Activated CD8-positive, alpha-beta memory T cell treated with anti-CD3 and anti-CD28 coated beads, Interleukin-2, amount 50 U/mL, for 4 hours (primary cell): ENCODE results near the gene RRP1B.
"Not testable (repeated sequence)": the region's sequence is repeated elsewhere in the genome, so short reads cannot be mapped to it uniquely, and the experiment has no call there.

Source experiments
- DNase-seq: peaks from one replicate; pipeline ENCODE4 v3.0.0-alpha.2; 2020

The RRP1B gene

GRCh38 chr21:43643193-43643592, 16.2 kb upstream of the RRP1B start:
- no peak for DNase-seq

- DNase-seq = no peak
Measured at GRCh38 chr21:43644071-43644470, 15.3 kb upstream of the RRP1B start.

DNA sequence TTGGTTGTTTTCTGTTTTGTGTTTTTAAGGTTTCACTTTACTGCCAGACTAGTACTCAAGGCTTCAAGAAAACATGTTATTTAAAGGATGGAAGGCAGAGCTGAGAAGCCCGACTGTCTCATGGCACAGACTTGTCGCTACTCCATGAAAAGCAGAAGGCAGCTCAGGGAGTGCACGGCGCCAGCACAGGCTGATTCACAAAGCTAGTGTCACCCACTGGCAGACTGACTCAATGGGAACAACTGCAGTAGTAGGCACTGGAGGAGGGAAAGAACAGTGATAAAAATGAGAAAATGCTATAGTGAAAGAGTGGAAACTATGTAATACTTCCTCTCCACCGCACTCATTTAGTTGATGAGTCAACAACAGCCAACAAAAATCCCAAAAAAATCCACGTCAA, 14.8 kb upstream of the RRP1B start:
- no peak for DNase-seq

DNA sequence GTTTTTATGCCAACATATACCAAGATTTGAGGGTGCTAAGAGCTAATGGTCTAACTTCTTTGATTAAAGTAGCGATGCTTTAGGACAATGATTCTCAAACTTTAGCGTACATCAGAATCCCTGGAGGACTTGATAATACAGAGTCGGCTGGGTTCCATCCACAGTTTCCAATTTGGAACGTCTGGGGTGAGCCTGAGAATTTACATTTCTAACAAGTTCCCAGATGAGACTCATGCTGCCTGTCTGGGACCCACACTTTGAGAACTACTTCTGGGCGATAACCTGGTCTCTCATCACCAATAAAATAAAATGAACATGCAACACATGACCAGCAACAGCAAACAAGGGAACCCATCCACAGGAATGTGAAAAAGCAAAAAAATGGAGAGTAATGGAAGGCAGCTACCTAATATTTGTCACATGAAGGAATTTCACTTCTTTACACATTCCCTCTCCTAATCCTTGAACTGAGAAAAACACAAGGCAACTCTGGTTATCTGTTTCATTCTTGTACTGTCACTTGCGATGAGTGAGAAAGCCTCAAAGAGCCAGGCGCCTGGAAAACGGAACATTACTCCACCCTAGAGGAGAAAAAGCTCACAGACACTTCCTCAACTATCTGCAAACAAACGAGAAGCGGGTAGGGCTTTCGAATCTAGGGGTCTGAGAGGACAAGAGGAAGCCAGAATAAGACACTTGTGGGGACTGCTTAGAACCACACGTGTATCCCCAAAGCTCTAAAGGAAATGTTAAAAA, 14.0 kb upstream of the RRP1B start:
- no peak for DNase-seq

DNA sequence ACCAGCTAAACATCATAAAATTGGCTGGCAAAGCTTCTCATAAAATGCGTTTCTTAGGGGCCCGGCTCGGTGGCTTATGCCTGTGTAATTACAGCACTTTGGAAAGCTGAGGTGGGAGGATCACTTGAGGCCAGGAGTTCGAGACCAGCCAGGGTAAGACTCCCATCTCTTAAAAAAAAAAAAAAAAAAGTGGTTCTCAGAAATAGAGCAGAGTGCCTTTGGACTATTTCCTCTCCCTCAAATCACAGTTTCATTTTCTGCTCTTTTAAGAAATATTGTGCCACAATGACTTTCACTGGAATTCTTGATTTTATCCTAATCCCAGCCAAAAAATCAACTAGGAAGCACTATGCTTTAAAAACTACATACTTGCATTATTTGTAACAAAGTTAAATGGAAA, 13.4 kb upstream of the RRP1B start:
- DNase-seq = no peak

GRCh38 chr21:43646550-43647260, 12.7 kb upstream of the RRP1B start:
- peak; percentile 87 for DNase-seq

DNA sequence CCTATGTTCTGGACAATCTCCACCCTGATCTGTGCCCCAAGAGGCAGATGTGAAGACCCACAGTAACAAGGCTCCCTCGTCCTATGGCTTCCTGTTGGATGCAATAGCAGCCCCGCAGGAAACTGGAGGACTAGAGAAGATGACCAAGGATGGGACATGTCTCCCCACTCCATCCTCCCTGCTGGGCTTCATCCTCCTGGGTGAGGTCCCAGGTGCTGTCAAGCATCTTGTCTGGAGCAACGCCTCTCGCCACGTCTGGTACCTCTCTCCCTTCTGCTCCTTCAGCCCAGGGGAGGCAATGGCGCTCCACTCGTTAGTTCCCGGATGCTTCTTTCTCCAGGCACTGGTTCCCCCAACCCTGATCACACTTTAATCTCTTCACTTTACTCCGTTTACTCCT, 11.2 kb upstream of the RRP1B start:
- DNase-seq = no peak

GRCh38 chr21:43651926-43652325, 7.4 kb upstream of the RRP1B start:
- DNase-seq = not testable (repeated sequence)

DNA sequence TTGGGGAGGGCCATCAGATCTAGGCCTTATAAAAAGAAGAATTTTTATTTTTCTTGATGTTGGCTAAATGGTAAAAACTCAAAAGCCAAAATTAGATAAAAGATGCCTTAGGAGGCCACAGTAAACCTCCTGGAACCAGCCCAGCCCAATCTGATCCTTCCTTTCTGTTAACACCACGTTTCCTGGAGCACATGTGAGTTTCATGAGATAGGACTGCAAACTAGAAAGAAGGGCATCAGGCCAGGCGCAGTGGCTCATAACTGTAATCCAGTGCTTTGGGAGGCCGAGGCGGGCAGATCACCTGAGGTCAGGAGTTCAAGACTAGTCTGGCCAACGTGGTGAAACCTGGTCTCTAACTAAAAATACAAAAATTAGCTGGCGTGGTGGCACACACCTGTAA, 6.7 kb upstream of the RRP1B start:
- DNase-seq = no peak

GRCh38 chr21:43653626-43654025, 5.7 kb upstream of the RRP1B start:
- no peak for DNase-seq

- no peak for DNase-seq
Measured at GRCh38 chr21:43654806-43655489, 4.4 kb upstream of the RRP1B start.

DNA sequence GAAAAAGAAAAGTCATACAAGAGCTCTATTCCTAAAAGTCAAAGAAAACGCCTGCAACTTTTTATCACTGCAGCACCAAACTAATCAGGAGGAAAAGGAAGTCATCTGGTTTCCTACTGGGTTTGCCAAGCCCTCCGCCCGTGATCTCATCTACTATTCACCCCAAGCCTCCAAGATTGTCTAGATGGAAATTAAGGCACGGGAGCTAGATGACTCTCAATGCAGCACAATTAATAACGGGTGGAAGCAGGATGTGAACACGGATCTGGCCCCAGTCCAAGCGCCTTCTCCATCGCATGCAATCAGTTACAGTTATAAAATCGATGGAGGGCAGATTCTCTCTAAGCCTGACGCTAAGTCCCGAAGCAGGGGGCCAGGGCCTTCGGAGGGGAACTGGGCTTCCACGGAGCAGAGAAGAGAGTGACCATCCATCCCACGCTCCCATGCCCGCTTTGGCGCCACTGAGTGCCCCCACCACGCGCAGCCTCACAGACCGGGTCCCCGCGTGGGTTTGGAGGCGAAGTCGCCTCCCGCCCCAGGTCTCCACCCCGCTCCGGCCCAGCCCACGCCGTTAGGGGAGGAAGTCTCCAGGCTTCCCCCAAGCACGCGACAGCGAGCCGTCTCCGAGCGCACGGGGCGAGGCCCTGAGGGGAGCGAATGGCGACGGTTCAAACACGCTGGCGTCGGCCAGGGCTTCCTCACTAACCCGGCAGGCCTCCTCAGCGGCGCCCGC, 1.8 kb upstream of the RRP1B start:
- DNase-seq = no peak

DNA sequence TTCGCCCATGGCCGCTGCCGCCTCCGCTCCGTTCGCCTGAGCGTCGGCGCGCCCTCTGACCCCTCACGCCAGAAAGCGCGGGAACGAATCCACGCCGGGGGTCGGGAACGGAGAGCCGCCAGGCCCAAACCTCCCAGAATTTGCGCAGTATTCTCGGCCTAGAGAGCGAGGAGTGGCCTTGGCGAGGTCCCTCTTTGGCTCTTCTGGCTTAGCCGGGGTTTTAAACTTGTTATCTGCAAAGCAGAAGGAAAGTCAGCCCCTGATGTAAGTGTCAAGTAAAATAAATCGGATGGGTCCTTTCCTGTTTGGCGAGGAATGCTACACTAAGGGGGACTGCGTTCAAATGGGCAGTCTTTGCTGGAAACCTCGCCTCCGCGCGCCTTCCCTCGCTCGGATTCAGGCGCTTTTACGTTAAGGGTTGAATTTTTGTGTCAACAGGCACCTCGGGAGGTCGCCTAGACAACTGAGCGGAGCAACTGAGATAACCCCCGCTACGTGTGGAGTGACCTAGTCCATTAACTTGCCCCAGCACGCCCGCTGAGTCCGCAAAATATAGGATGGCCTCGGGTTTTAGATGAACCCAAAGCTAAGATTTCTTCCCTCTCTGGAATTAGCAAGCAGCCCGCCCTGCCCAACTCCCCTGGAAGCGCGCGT, 1.1 kb upstream of the RRP1B start:
- DNase-seq = no peak

- peak; percentile 19 for DNase-seq
Measured at GRCh38 chr21:43658769-43659135, 608 bp upstream of the RRP1B start.

DNA sequence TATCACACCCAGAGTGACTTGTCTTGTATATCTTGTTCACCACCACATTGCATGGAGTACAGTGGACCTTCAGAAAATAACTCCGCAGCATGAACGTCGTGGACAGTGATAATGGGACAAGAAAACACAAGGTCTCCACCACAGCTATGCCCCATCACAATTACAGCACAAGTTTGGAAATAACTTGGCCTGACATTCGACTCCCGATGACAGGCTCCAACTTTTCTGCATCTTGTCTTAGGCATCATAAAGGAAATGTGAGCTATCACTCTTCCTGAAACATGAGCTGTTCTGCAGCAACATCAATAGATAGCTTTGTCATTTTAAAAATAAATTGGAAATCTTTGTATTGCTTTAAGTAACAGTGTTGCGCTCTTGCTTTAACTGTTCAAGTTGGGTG, 2.9 kb downstream of the RRP1B start:
- DNase-seq = no peak

GRCh38 chr21:43663033-43663432, 3.7 kb downstream of the RRP1B start:
- DNase-seq = no peak

- DNase-seq = no peak
Measured at GRCh38 chr21:43664358-43664757, 5.0 kb downstream of the RRP1B start.

DNA sequence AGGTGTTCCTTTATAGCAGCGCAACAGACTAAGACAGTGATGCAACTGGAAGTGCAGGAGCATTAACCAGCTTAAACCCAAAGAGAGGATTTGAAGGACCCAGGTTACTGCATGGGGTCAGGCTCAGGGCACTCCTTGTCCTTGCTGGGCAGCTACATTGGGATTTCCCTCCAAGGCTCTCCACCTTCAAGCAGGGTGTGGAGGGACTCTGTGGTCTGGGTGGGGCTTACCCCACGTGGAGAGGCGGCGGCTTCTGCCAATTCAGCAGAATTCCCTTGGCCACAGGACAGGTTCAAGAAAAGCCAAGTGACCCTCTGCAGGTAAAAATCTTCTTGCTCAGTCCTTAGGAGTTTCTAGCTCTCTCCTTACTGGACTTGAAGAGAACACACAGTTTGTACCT, 6.5 kb downstream of the RRP1B start:
- DNase-seq = no peak

GRCh38 chr21:43667191-43667904, 8.0 kb downstream of the RRP1B start:
- DNase-seq = no peak

- DNase-seq = no peak
Measured at GRCh38 chr21:43669828-43670605, 10.7 kb downstream of the RRP1B start.

DNA sequence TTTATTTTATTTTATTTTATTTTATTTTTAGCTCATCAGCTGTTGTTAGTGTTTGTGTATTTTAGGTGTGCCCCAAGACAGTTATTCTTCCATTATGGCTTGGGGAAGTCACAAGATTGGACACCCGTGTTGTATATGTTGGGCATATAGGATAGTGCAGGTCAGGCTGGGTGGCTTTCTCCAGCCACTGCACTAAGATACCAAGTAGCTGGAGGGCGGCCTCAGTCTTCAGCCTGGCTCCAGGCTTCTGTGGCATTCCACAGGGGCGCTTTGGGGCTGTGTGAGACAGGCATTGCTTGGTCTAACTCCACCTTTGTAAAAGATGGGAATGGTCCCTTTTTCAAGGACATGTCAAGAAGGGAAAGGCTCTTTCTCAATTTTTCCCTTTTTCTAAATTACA, 16.5 kb downstream of the RRP1B start:
- no peak for DNase-seq
